ENCODE data around the gene ZYG11B. TPM values are rescaled to one million over a fixed set of nuclear protein-coding genes. Genes with fewer than 3 reads are reported as not detected.

The ZYG11B gene
- total and polyA plus RNA-seq, 9 of the 15 experiments (the other 6 are each of a cell fraction or from before 2014, with no cell fraction given), result 4.9 to 22.2 (median 12.2) TPM

DNA sequence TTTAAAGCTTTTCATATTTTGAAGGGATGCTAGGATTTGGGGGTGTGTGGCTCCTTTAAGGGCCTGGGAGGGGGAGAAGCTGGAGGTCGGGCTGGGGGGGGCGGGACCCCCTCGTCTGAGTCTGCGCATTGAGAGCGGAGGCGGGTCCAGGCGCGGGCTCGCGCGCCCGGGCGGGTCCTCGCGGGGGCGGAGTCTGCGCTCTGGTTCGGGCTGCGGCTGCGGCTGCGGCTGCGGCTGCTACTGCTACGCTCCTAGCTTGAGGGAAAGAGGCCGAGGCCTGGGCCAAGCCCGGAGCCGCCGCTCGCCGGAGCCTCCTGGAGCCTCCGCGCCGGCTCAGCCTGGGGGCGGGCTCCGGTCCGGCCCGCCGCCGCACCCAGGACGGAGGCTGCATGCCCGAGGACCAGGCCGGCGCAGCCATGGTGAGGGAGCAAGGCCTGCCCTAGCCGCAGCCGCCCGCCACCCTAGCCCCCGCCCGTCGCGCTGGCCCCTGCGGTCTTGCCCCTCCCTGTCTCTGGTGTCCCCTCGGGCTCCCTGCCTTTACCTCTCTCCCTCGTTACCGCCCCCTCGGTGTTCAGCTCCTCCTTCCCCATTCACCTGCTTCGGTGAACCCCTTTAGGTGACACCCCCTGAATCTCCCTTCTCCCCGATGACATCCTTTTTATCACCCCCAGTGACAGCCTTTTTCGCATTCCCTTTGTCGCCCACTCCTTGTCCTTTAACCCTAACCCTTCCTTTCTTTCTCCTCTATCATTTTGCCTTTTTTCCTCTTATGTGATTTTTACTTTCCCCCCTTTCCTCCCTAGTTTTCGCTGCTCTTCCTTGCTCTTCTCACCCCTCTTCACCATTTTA, at the start of gene ZYG11B (continued):
- TF ChIP-seq, protein P1, sequence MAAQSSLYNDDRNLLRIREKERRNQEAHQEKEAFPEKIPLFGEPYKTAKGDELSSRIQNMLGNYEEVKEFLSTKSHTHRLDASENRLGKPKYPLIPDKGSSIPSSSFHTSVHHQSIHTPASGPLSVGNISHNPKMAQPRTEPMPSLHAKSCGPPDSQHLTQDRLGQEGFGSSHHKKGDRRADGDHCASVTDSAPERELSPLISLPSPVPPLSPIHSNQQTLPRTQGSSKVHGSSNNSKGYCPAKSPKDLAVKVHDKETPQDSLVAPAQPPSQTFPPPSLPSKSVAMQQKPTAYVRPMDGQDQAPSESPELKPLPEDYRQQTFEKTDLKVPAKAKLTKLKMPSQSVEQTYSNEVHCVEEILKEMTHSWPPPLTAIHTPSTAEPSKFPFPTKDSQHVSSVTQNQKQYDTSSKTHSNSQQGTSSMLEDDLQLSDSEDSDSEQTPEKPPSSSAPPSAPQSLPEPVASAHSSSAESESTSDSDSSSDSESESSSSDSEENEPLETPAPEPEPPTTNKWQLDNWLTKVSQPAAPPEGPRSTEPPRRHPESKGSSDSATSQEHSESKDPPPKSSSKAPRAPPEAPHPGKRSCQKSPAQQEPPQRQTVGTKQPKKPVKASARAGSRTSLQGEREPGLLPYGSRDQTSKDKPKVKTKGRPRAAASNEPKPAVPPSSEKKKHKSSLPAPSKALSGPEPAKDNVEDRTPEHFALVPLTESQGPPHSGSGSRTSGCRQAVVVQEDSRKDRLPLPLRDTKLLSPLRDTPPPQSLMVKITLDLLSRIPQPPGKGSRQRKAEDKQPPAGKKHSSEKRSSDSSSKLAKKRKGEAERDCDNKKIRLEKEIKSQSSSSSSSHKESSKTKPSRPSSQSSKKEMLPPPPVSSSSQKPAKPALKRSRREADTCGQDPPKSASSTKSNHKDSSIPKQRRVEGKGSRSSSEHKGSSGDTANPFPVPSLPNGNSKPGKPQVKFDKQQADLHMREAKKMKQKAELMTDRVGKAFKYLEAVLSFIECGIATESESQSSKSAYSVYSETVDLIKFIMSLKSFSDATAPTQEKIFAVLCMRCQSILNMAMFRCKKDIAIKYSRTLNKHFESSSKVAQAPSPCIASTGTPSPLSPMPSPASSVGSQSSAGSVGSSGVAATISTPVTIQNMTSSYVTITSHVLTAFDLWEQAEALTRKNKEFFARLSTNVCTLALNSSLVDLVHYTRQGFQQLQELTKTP (IDR thresholded peaks at IDR 0.05; ENCODE audit: low read depth in 1 of 2, partially characterized antibody in 2 of 2), result peak; percentile 54 to 70
- TF ChIP-seq, protein P2, sequence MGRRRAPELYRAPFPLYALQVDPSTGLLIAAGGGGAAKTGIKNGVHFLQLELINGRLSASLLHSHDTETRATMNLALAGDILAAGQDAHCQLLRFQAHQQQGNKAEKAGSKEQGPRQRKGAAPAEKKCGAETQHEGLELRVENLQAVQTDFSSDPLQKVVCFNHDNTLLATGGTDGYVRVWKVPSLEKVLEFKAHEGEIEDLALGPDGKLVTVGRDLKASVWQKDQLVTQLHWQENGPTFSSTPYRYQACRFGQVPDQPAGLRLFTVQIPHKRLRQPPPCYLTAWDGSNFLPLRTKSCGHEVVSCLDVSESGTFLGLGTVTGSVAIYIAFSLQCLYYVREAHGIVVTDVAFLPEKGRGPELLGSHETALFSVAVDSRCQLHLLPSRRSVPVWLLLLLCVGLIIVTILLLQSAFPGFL (CRISPR knock-in tag; IDR thresholded peaks at IDR 0.05), result 0 out of 2 replicates have a peak, but pooled peaks have one; percentile 44
- TF ChIP-seq SMARCA5 (IDR thresholded peaks at IDR 0.05) (peak; percentile 85; the same call in 1 of the 2 replicates), DDX20 (tag; IDR thresholded peaks at IDR 0.05; ENCODE audit: low read depth) (no peak), BRD9 (IDR thresholded peaks at IDR 0.05; ENCODE audit: low read depth, partially characterized antibody) (peak; percentile 74), NR2C2 (CRISPR knock-in tag; IDR thresholded peaks at IDR 0.05) (peak; percentile 44; the same call in 1 of the 2 replicates), NR2C2 (tag; IDR thresholded peaks at IDR 0.05) (peak; percentile 48), PHF21A (IDR thresholded peaks at IDR 0.05; ENCODE audit: borderline replicate concordance, low read depth) (0 out of 2 replicates have a peak, but pooled peaks have one; percentile 13), CSDE1 (IDR thresholded peaks at IDR 0.05) (peak in 1 of 2 experiments; percentile 89; a peak in 3 of 4 replicates), MEIS2 (IDR thresholded peaks at IDR 0.05; ENCODE audit: partially characterized antibody) (peak; percentile 27), TBP (optimal IDR thresholded peaks at IDR 0.05; ENCODE audit: low read depth, low read length) (peak; percentile 69), ZNF274 (IDR thresholded peaks at IDR 0.05; ENCODE audit: borderline replicate concordance, low read depth, low read length) (no peak), SMARCA4 (IDR thresholded peaks at IDR 0.05) (peak; percentile 89), RB1 (IDR thresholded peaks at IDR 0.05; ENCODE audit: low read depth) (peak; percentile 93)
- TF ChIP-seq, protein P3, sequence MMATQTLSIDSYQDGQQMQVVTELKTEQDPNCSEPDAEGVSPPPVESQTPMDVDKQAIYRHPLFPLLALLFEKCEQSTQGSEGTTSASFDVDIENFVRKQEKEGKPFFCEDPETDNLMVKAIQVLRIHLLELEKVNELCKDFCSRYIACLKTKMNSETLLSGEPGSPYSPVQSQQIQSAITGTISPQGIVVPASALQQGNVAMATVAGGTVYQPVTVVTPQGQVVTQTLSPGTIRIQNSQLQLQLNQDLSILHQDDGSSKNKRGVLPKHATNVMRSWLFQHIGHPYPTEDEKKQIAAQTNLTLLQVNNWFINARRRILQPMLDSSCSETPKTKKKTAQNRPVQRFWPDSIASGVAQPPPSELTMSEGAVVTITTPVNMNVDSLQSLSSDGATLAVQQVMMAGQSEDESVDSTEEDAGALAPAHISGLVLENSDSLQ (IDR thresholded peaks at IDR 0.05), result peak; percentile 54; the same call in 1 of the 2 replicates
- TF ChIP-seq, protein P4, sequence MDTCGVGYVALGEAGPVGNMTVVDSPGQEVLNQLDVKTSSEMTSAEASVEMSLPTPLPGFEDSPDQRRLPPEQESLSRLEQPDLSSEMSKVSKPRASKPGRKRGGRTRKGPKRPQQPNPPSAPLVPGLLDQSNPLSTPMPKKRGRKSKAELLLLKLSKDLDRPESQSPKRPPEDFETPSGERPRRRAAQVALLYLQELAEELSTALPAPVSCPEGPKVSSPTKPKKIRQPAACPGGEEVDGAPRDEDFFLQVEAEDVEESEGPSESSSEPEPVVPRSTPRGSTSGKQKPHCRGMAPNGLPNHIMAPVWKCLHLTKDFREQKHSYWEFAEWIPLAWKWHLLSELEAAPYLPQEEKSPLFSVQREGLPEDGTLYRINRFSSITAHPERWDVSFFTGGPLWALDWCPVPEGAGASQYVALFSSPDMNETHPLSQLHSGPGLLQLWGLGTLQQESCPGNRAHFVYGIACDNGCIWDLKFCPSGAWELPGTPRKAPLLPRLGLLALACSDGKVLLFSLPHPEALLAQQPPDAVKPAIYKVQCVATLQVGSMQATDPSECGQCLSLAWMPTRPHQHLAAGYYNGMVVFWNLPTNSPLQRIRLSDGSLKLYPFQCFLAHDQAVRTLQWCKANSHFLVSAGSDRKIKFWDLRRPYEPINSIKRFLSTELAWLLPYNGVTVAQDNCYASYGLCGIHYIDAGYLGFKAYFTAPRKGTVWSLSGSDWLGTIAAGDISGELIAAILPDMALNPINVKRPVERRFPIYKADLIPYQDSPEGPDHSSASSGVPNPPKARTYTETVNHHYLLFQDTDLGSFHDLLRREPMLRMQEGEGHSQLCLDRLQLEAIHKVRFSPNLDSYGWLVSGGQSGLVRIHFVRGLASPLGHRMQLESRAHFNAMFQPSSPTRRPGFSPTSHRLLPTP (IDR thresholded peaks at IDR 0.05; ENCODE audit: borderline replicate concordance, extremely low read depth, insufficient read length), result no peak

Data from K562 (cell line).